BE2C (cell line): Measurements from ENCODE around the gene PPP6R1.

Experiments
- DNase-seq: peaks from one replicate; pipeline ENCODE4 v3.0.0-alpha.2; 2020
- H3K27me3 ChIP-seq: fragments of 250-450 bp; sonication (Bioruptor Pico); 2 replicates; pipeline ENCODE4 v1.5.1; 2020; ENCODE audit warnings: mild to moderate bottlenecking
- H3K36me3 ChIP-seq: fragments of 250-450 bp; sonication (Bioruptor Pico); 2 replicates; pipeline ENCODE4 v1.5.1; 2020; ENCODE audit warnings: mild to moderate bottlenecking
- H3K4me1 ChIP-seq: fragments of 250-450 bp; sonication (Bioruptor Pico); 2 replicates; pipeline ENCODE4 v1.5.1; 2020
- H3K4me3 ChIP-seq: 2 replicates; pipeline ENCODE4 v1.5.1; 2011; ENCODE audit warnings: low read depth, low read length
- H3K9me3 ChIP-seq: fragments of 250-450 bp; sonication (Bioruptor Pico); 2 replicates; pipeline ENCODE4 v1.5.1; 2020
- CTCF ChIP-seq: IDR thresholded peaks from 2 replicates; pipeline ENCODE4 v1.5.1; 2012; ENCODE audit warnings: mild to moderate bottlenecking, low read depth, low read length

PPP6R1 gene

GRCh38 chr19:55285229-55285890 is 26.5 kb upstream of the PPP6R1 start:
- TF ChIP-seq CTCF: no peak
- H3K4me1 ChIP-seq: 0 out of 2 replicates have a peak, but pooled peaks cover 3% of the 10 kb centered on the region
- H3K27me3 ChIP-seq: no peaks in the 10 kb centered on the region
- no peak for DNase-seq
- H3K36me3 ChIP-seq: peaks cover 12% of the 10 kb centered on the region
- no peak overlapping the region; the same call in 1 of the 2 replicates for H3K4me3 ChIP-seq
- no peaks in the 10 kb centered on the region for H3K9me3 ChIP-seq

- Histone ChIP-seq H3K27me3 (no peaks in the 10 kb centered on the region), H3K9me3 (no peaks in the 10 kb centered on the region), H3K36me3 (peaks cover 8% of the 10 kb centered on the region), H3K4me1 (0 out of 2 replicates have a peak, but pooled peaks cover 3% of the 10 kb centered on the region), H3K4me3 (peak overlapping the region; percentile 58)
- DNase-seq: no peak
- no peak for TF ChIP-seq CTCF
Measured at GRCh38 chr19:55284405-55285058, 25.7 kb upstream of the PPP6R1 start.

GRCh38 chr19:55283548-55284377 is 24.9 kb upstream of the PPP6R1 start, which contains the start of gene BRSK1:
TSS of gene BRSK1 (plus strand) at chr19:55283997. CDS start at chr19:55284443, 446 bp downstream.
- Histone ChIP-seq H3K4me1 (0 out of 2 replicates have a peak, but pooled peaks cover 3% of the 10 kb centered on the region), H3K27me3 (no peaks in the 10 kb centered on the region), H3K4me3 (peak within 1 kb of the TSS; percentile 58), H3K9me3 (no peaks in the 10 kb centered on the region), H3K36me3 (peaks cover 4% of the 10 kb centered on the region)
- DNase-seq: peak; percentile 85
- TF ChIP-seq CTCF: no peak

- TF ChIP-seq CTCF: no peak
- Histone ChIP-seq H3K4me3 (peak within 1 kb of the TSS; percentile 96), H3K36me3 (peaks cover 4% of the 10 kb centered on the region; the same call in 1 of the 2 replicates), H3K4me1 (0 out of 2 replicates have a peak, but pooled peaks cover 3% of the 10 kb centered on the region), H3K27me3 (no peaks in the 10 kb centered on the region), H3K9me3 (no peaks in the 10 kb centered on the region)
- DNase-seq: peak; percentile 96
Measured at GRCh38 chr19:55279770-55280643, 21.2 kb upstream of the PPP6R1 start, which contains the start of gene HSPBP1. TSS of gene HSPBP1 (minus strand) at chr19:55280110. CDS start at chr19:55279608, 502 bp downstream.

GRCh38 chr19:55279340-55279739 is 20.5 kb upstream of the PPP6R1 start:
- H3K4me1 ChIP-seq: 0 out of 2 replicates have a peak, but pooled peaks cover 3% of the 10 kb centered on the region
- no peak for TF ChIP-seq CTCF
- H3K27me3 ChIP-seq: no peaks in the 10 kb centered on the region
- DNase-seq: no peak
- no peaks in the 10 kb centered on the region for H3K9me3 ChIP-seq
- peaks cover 4% of the 10 kb centered on the region; the same call in 1 of the 2 replicates for H3K36me3 ChIP-seq
- peak overlapping the region; percentile 96 for H3K4me3 ChIP-seq
